ENCODE results near the gene CROCC. TPM values are rescaled to one million over a fixed set of nuclear protein-coding genes. Genes with fewer than 3 reads are reported as not detected.

The CROCC gene
- total RNA-seq, 4 donors from 2014 or later, result 10.2 to 73.5 (median 32.9) TPM

DNA sequence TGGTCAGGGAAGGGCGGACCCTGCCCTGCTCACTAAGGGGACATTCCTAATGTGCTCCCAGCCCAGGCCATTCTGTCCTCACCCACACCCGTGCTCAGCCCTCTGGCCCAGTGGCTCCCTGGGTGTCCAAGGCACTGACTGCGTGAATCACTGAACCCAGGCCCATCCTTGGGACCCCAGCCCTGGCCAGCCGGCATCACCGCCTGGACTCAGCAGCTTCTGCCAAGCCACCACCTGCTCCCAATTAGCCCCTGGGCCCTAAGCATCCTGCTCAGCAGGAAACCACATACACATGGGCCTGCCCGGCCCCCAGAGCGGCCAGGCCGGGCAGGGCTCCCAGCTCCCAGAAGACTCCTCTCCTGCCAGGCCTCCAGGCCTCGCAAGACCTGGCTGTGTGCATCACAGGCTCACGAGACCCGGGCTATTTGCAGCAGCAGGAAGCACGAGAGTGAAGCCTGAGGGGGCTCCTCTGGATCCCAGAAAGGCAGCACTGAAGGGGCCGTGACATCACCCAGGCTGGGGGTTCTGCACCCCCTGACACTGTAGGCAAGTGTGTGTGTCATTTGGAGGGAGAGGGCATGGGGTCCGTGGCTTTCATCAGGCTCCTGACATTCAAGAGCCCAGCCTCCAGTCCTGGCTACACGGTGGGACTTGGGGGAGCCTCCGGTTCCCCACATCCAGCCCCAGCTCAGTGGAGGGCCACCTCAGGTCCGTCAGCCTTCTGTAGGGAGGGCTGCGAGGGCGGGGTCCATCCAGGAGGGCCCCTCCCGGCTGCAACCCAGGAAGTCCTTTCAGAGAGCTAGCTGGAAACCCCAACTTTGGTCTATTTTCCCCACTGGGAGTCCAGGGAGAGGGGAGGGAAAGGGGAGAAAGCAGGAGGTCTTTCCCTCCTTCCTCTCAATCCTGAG, 57.1 kb downstream of the CROCC start:
- no peaks in the 10 kb centered on the region for H3K4me1 ChIP-seq
- TF ChIP-seq POLR2A (IDR thresholded peaks at IDR 0.05), result peak in 1 of 2 donors; percentile 56
- TF ChIP-seq, protein P1, sequence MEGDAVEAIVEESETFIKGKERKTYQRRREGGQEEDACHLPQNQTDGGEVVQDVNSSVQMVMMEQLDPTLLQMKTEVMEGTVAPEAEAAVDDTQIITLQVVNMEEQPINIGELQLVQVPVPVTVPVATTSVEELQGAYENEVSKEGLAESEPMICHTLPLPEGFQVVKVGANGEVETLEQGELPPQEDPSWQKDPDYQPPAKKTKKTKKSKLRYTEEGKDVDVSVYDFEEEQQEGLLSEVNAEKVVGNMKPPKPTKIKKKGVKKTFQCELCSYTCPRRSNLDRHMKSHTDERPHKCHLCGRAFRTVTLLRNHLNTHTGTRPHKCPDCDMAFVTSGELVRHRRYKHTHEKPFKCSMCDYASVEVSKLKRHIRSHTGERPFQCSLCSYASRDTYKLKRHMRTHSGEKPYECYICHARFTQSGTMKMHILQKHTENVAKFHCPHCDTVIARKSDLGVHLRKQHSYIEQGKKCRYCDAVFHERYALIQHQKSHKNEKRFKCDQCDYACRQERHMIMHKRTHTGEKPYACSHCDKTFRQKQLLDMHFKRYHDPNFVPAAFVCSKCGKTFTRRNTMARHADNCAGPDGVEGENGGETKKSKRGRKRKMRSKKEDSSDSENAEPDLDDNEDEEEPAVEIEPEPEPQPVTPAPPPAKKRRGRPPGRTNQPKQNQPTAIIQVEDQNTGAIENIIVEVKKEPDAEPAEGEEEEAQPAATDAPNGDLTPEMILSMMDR (IDR thresholded peaks at IDR 0.05), result no peak
- peak overlapping the region; percentile 87 to 96 for H3K27ac ChIP-seq

DNA sequence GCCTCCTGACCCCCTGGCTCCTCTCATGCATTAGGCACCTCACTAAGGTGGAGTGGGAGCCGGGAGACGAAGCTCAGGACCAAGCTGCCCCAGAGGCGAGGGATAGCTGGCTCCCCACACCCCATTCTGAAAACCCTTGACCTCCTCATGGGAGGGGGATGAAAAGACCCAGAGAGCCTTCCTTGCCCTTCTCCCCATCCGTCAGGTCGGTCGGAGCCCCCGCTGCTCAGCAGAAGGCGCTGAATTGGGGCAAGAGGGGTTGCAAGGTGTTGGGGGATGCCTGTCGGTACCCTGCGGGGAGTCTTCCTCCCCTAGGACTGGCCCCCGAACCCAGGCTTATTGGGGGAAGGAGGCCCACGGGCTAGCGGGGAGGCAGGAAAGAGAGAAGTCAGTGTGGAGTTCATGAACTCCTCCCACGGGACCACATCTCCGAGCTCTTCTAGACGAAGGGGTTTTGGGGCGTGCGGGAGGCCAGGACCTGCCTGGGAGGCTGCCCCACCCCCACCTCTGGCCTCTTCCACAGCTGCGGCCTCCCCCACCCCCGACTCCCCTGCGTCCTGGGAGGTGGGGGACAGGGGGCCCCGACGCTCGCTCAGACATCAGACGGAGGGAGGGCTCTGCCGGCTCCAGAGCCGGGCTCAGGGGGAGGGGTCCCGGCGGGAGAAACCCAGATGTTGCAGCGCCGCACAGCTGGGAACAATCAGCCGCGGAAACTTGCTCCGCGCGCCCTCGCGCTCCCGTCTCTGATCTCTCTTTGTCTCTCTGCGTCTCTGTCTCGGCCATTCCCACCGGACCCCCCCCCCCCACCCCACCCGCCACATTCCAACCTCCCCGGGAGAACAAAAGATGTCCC, 58.0 kb downstream of the CROCC start:
- TF ChIP-seq, protein P1 (IDR thresholded peaks at IDR 0.05), result no peak
- TF ChIP-seq POLR2A (IDR thresholded peaks at IDR 0.05), result no peak
- intact Hi-C loops (cut with DNase I; ENCODE audit: low total_unique reads), result no loop called here
- H3K4me3 ChIP-seq, result peak overlapping the region; percentile 38 to 76
- no peaks in the 10 kb centered on the region for H3K27me3 ChIP-seq
- H3K4me1 ChIP-seq, result no peaks in the 10 kb centered on the region
- no peaks in the 10 kb centered on the region for H3K36me3 ChIP-seq
- peak; percentile 53 to 67 for DNase-seq
- H3K9me3 ChIP-seq, result no peaks in the 10 kb centered on the region
- H3K27ac ChIP-seq, result peak overlapping the region; percentile 87 to 96

More for the DNA sequence above, 57.1 kb downstream of the CROCC start:
- Histone ChIP-seq H3K27me3 (no peaks in the 10 kb centered on the region), H3K9me3 (no peaks in the 10 kb centered on the region), H3K4me3 (peak overlapping the region; percentile 38 to 76), H3K36me3 (no peaks in the 10 kb centered on the region)
- DNase-seq, result peak; percentile 85 to 87
- intact Hi-C loops (cut with DNase I; ENCODE audit: low total_unique reads), result no loop called here

DNA sequence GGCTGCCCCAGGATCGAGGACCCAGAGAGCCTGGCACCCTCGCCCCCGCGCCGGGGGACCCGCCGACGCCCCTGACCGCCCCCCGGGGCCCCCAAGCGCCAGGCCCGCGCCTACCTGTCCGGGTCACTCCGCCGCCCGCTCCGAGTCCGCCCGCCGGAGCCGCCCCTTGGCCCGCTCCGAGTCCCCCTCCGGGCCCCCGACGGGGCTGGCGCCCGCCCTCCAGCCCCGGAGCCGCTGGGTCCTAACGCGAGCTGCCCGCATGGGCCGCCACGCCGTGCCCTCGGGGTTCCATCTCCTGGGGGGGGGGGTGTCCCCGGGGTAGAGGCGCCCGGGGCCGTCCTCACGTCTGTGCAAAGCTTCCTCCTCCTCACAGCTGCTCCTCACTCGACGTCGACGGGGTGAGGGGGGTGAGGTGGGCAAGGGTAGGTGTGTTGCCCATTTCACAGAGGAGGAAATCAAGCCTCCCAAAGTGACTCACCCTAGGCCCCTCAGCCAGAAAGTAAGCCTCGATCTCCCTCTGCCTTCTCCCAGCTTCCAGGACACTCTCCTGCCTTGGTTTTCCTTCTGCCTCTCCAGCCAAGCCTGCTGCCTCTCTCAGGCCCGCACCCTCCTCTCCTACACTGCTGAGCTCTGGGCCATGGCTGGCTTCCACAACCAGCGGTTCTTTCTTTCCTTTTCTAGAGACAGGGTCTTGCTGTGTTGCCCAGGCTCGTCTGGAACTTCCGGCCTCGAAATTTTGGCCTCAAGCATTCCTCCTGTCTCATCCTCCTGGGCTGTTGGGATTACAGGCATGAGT, 58.9 kb downstream of the CROCC start, which contains the start of gene MFAP2:
MFAP2 (minus strand) TSS at position 148 of the 796 bp plus-strand sequence. CDS start 2,347 bp downstream, outside the sequence.
- no peaks in the 10 kb centered on the region for H3K9me3 ChIP-seq
- peak in 1 of 2 donors; percentile 62 for DNase-seq
- intact Hi-C loops (cut with DNase I; ENCODE audit: low total_unique reads), result no loop called here
- H3K36me3 ChIP-seq, result no peaks in the 10 kb centered on the region
- no peaks in the 10 kb centered on the region for H3K4me1 ChIP-seq
- TF ChIP-seq, protein P1 (IDR thresholded peaks at IDR 0.05), result no peak
- TF ChIP-seq POLR2A (IDR thresholded peaks at IDR 0.05), result peak in 1 of 2 donors; percentile 40
- H3K27me3 ChIP-seq, result no peaks in the 10 kb centered on the region
- peak within 1 kb of the TSS; percentile 38 to 76 for H3K4me3 ChIP-seq
- peak within 1 kb of the TSS; percentile 87 to 96 for H3K27ac ChIP-seq

DNA sequence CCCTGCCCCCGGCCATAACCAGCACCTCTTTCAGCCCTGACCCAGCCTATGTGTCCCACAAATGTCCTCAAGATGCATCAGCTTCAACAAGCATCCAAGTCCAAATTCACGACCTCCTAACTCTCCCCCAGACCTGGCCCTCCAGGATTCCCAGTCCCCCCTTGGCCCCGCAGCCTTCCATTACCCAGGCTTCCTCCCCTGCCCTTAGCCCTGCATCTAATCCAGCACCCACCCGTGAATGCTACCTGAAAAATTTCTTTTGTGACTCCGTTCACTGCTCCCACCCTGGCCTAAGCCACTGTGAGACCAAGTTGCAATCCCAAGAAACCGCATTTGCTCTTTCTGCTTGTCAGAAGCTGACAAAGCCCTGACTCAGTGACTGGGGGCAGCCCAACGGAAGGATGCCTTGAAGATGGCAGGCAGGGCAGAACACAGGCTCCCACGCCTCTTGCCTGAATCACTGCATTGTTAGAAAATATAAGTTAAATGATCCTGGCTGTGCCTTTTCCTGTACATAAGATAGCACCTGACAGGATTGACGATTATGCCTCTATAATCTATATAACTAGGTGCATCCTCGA, 59.6 kb downstream of the CROCC start:
- no peak for DNase-seq
- H3K27me3 ChIP-seq, result no peaks in the 10 kb centered on the region
- no peaks in the 10 kb centered on the region for H3K36me3 ChIP-seq
- TF ChIP-seq, protein P1 (IDR thresholded peaks at IDR 0.05), result no peak
- no peaks in the 10 kb centered on the region for H3K9me3 ChIP-seq
- intact Hi-C loops (cut with DNase I; ENCODE audit: low total_unique reads), result no loop called here
- H3K4me1 ChIP-seq, result no peaks in the 10 kb centered on the region
- H3K27ac ChIP-seq, result peak overlapping the region; percentile 87 to 96
- H3K4me3 ChIP-seq, result no peak overlapping the region

All from uterus (tissue), 4 donors.